GM12874 (cell line): Measurements from ENCODE around the gene CCN6.

ENCODE experiments used
- CTCF ChIP-seq: IDR thresholded peaks from 2 replicates; pipeline ENCODE4 v1.5.1; 2011; ENCODE audit warnings: low read depth, mild to moderate bottlenecking, control low read depth, low read length, moderate library complexity; ENCODE audit not compliant: insufficient read depth

The CCN6 gene

GRCh38 chr6:112030961-112031660 is 22.8 kb upstream of the CCN6 start:
- TF ChIP-seq CTCF = no peak

DNA sequence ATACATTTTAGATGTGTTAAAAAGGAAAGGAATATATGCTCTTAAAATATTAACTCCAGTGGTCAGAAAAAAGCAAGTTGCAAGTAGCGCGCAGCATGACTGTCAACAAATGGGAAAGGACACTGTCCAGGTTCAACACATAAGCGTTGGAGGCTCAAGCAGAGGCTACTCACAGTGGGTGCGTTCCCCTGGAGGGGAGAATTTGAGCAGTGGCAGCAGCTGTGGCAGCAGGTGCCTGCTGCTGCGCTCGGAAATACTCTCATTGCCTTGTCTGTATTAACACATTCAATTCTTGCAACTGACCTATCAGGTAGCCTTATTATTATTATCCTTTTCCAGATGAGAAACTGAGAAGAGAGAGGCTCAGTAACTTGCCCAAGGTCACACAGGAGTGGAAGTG is 21.9 kb upstream of the CCN6 start:
- TF ChIP-seq CTCF = no peak

- TF ChIP-seq CTCF = no peak
Observed at GRCh38 chr6:112032728-112033127, 21.2 kb upstream of the CCN6 start.

GRCh38 chr6:112033791-112034615 is 19.9 kb upstream of the CCN6 start:
- TF ChIP-seq CTCF = no peak

GRCh38 chr6:112034616-112034995 is 19.3 kb upstream of the CCN6 start:
- TF ChIP-seq CTCF = no peak

GRCh38 chr6:112036088-112036637 is 17.7 kb upstream of the CCN6 start:
- TF ChIP-seq CTCF = no peak

- no peak for TF ChIP-seq CTCF
Observed at GRCh38 chr6:112037783-112038216, 16.1 kb upstream of the CCN6 start.
